GM13977 (cell line): ENCODE data around the gene PEDS1.
"Not testable (repeated sequence)": the region's sequence is repeated elsewhere in the genome, so short reads cannot be mapped to it uniquely, and the experiment has no call there.

ENCODE experiments used
- DNase-seq: peaks from one replicate; pipeline ENCODE4 v3.0.0; 2012; ENCODE audit warnings: low spot score
- CTCF ChIP-seq: IDR thresholded peaks from 2 replicates; pipeline ENCODE4 v1.5.1; 2012; ENCODE audit warnings: mild to moderate bottlenecking, control low read depth; ENCODE audit not compliant: insufficient read depth; ENCODE audit errors: extremely low read depth, missing control alignments
- in situ Hi-C: fragments of 300-500 bp; cut with MboI; formaldehyde crosslinking; loops from one replicate; pipeline ENCODE4 v1.12.0; 2022; ENCODE audit warnings: low sequenced_read_pairs, low pct_unique_long_range_greater_than_20kb, mixed read lengths, inconsistent platforms; ENCODE audit not compliant: unreplicated experiment

The PEDS1 gene

GRCh38 chr20:50141811-50142561 lies 11.5 kb downstream of the PEDS1 start:
- TF ChIP-seq CTCF = no peak
- in situ Hi-C loops = no loop called here
- DNase-seq = no peak

GRCh38 chr20:50141018-50141675 lies 12.4 kb downstream of the PEDS1 start:
- no peak for DNase-seq
- no peak for TF ChIP-seq CTCF
- in situ Hi-C loops = no loop called here

GRCh38 chr20:50140339-50140859 lies 13.1 kb downstream of the PEDS1 start:
- DNase-seq = no peak
- TF ChIP-seq CTCF = no peak

GRCh38 chr20:50138479-50139393 lies 14.8 kb downstream of the PEDS1 start:
- no peak for DNase-seq
- TF ChIP-seq CTCF = no peak
- in situ Hi-C loops = no loop called here

More at GRCh38 chr20:50140339-50140859, 13.1 kb downstream of the PEDS1 start:
- in situ Hi-C loops = no loop called here

GRCh38 chr20:50138120-50138478 lies 15.4 kb downstream of the PEDS1 start:
- in situ Hi-C loops = no loop called here
- TF ChIP-seq CTCF = no peak
- DNase-seq = no peak

- in situ Hi-C loops, DNase-seq: not testable (repeated sequence)
Measured at GRCh38 chr20:50137702-50138101, 15.8 kb downstream of the PEDS1 start.
